Pulmonary artery endothelial cell (primary cell): Measurements from ENCODE around the gene SEL1L2. TPM values are rescaled to one million over a fixed set of nuclear protein-coding genes. Genes with fewer than 3 reads are reported as not detected.

ENCODE experiments used
- DNase-seq: peaks from one replicate; pipeline ENCODE4 v3.0.0-alpha.2; 2011; ENCODE audit warnings: low read depth, low spot score
- total RNA-seq: library from RNA; depleted of rRNA; stranded (reverse); fragments of >200 nt; gene quantifications from 2 replicates; pipeline ENCODE4 v1.2.3, GENCODE V29; 2014

Gene SEL1L2
- total RNA-seq, 1 donor from 2014 or later, result not detected

DNA sequence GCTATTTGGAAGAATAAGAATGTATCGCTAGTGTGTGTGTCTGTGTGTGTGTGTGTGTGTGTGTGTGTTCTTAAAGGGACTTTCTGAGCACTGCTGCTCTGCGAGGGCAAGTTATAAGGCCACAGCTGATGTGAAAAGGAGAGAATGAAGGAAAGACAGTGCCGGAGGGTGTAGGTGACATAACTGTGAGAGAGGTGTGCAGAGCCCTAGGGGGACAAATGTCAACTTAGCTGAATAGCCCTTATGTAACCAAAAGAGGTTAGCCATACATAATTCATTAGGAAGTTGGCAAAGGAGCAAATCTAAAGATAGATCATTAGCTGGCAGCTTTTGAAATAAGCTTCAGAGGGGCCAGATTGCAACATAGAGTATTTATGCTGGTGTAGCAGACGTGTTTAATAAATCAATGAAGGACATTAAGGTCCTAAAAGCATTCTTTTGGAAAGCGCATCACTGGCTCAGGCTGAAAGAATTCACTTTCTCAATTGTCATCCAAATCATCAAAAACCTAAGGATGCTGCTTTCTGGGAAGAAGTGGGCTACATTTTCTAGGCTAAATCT lies 124.5 kb downstream of the SEL1L2 start:
- DNase-seq, result no peak

DNA sequence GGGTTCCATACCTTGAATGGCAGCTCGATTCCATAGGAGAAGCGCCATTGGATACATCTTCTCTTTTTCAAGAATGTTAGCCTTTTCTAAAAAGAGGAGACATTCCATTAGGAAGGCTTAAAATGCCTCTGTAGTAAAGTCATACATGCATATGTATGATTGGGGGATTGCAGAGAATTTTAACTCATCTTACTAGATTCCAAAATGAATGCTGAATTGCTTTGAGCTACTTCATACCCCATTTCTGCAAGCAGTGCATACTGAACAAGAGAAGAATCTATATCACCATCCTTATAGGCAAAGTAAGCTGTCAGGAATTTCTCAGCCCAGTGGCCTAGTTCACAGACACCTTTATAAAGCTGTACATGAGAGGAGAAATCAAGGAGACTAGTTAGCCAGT lies 125.3 kb downstream of the SEL1L2 start:
- no peak for DNase-seq

DNA sequence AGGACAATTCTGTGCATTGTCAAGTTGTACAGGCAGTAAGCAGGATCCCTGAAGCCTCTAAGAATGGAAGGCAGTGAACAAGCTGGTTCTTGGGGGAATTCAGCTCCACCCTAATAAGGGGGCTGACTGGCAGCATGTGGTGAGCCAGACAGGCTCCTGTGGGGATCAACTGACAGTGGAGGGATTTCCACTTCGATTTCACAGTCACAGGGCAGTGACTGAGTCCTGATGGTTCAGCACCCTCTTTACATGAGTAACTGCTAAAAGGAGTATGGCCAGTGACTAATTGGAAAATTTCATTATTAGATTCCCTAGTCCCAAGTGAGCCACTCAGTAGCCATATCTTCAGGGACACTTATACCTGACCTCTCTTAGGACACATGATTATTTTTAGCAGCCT lies 127.2 kb downstream of the SEL1L2 start:
- DNase-seq, result no peak

DNA sequence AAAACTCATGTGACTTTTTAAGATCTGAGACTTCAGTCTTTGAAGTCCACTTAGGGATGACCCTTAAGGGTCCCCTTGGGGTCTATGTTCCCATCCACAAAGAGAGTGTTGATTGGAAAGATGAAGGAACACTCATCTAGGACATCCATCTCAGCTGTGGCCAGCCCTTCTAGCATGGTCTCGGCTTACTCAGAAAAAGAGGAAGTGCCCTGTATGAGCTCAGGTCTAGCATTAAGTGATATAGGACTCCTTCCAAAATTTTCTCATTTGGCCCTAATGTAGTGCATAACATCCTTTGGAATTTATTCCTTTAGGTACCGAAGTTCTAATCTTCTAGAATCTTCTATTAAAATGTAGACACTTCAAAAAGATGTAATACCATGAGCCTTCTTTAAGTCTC lies 128.2 kb downstream of the SEL1L2 start:
- DNase-seq, result no peak

DNA sequence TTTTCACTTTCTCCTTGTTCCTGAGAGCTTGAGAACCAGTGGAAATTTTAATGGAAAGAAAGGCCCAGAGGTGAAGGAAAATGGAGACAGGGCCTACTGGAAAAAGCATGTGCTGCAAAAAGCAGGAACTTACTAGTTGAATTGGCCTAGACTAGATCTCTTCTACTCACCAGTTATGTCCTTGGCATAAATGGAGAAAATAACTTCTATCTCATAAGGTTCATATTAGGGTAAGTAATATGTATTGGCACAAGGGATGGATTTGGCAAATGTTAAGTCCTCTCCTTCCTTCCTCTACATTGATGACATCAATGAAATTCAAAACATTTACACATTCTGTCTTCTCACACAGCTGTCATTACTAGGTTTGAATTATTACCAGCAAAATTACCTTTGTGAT lies 131.5 kb downstream of the SEL1L2 start:
- DNase-seq, result no peak

DNA sequence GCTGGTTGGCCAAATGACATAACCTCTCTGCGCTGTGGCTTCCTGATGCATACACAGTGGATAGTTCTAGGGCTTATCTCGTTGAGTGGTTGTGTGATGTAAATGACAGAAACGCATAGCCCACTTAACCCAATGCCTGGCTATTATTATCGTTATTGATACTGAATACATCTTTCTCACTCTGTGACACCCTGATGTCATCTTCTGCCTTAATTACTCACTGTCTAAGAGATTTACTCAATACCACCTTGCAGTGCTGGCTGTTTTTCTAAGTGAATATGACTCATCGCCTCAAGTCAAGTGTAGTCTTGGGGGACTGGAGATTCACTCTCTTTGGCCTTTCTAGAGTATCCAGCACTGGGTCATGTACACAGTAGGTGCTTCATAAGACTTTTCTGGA lies 132.0 kb downstream of the SEL1L2 start:
- DNase-seq, result no peak

DNA sequence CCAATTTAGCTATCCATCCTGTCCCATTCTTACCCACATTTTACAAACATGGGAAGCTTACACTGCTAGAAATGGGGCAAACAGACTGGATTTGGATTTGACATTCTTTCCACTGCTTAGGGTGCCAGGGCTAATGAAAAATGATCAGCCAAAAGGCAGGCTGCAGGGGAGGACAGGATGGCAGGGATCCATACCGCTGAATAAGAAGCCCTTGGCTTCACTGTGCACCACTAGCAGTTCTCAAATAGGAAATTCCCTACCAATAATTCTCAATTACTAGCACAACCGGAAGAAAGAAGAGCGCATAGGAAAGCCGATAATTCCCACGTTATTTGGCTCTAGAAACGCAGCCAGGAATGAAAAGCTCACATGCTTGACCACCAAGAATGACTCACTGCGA lies 132.5 kb downstream of the SEL1L2 start:
- DNase-seq, result no peak

DNA sequence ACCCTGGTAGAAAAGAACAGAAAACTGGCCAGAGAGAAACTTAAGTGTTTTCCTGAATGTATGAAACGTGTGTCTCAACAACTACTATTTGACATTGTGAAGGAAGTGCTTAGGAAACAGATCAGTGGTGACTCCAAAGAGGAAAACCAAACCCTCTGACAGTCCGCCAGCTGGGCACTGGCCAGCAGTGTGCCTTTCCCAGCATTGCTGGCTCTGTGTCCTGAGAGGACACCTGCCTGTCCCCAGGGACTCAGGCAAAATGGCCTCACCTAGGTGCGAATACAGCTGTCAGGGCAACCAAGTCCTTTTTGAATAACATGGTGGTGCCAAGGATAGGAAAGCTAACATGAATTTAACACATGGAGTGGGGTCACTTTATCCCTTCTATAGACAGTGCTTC lies 133.1 kb downstream of the SEL1L2 start:
- DNase-seq, result no peak

DNA sequence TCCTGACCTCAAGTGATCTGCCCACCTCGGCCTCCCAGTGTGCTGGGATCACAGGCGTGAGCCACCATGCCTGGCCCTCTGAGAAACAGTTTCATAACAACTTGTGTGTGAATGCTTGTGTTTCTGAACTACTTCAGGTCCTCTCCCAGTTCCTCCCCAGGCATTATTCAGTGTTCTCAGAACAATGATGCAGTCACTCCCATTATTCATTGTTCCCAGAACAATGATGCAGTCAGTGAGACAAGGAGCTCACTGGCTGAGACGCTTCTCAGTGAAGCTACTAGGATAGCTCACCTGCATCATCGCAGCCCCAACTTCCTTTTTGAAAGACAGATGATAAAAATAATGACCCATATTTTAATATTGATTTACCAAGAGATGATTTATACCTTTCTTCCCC lies 134.1 kb downstream of the SEL1L2 start:
- no peak for DNase-seq

DNA sequence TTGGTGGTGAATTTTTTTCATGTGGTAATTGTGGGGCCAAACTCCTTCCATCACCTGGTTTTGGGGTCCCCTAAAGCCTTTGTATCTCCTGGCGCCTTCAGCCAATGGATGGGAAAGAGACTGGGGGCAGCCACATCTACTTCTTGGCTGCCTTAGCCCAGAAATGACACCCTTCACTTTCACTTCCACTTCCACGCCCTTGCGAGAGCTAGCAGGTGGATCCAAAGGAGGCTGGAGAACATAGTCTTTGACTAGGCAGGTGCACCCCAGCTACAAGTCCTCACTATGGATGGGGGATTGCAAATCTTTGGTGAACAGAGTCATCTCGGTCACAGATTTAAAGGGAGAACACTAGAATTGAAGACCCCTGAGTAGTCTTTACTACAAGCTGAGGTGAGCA lies 134.8 kb downstream of the SEL1L2 start:
- no peak for DNase-seq

DNA sequence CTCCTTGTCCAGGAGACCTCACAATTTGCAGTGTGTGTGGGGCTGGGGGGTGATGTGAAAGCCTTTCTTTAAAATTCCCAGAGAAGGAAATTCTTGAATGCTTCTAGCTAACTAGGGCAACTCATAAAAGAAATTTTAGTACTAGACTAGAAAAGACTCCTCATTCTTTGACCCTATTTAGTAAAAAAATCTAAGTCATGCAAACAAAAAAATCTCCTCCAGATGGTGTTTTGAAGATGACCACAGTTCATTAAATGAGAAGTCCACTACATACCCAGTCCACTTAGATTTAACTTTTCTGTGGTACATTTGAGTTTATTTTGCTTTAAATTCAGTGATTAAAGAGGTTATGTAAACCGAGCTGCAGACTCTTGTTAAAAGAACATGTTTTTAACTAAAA lies 138.1 kb downstream of the SEL1L2 start:
- no peak for DNase-seq

DNA sequence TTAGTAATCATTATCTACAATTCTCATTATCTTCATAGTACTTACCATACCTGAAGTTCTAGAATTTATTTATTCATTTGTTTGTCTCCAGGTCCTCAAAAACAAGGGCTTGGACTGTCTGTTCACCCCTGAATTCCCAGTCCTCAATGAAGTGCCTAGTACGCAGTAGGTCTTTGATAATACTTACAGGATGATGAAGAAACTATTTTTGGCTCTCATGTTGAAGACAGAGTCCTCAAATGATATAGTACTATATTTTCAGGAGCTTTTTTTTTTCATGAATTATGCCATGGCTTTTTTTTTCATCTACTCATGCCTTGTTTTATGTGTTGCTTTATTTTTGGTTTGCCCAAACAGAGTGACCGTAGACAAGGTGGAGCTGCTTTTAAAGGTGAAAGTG lies 139.1 kb downstream of the SEL1L2 start:
- no peak for DNase-seq

DNA sequence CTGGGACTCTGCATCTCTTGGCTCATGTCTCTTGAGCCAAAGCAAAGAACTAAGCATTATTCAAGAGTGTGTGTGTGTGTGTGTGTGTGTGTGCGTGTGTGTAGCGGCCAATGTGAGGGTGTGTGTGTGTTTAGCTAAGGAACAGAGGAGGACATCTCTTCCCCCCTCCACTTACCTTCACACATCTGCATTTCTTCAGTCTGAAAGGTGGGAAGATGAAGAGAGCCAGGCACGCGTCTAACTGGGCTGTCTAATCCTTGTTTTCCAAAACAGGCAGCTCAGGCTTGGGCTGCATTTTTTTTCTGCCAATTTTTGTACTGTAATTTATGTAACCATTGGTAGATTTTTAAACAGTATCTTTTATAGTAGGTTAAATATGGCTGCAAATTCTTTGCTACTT lies 146.1 kb downstream of the SEL1L2 start:
- DNase-seq, result no peak

DNA sequence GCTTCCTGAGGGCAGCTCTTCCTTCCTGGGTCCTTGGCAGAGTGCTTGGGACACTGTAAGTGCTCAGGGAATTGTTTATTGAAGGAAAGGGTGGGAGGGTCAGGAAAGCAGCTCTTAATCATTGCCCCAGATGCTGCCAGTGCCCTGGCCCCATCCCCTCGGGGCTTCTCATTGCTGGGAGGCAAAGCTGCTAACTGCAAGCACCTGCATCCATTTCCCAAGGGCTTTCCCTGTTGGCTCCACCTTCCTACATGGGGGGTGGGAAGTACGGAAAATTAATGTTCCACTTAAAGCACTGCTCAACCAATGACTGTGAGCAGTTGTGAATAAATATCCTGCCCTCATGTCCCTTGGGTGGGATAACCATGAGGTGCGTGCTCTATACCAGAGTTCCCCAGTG lies 149.2 kb downstream of the SEL1L2 start:
- DNase-seq, result no peak

DNA sequence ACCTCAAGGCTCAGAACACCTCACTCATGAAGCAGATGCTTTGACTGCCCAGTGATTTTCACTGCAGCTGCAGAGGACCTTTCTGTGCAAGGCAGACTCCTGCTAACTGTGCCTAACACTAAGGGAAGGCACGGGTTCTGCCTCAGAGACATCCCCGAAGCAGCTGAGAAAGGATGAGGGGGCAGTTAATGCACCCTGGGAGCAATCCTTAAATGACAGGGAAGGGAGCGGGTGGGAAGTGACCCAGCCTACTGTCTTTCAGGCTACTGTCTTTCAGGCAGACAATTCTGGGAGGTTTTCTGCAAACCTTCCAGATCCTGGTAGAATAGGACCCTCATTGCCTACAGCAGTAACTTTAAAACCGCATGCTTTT lies 150.3 kb downstream of the SEL1L2 start:
- DNase-seq, result no peak

DNA sequence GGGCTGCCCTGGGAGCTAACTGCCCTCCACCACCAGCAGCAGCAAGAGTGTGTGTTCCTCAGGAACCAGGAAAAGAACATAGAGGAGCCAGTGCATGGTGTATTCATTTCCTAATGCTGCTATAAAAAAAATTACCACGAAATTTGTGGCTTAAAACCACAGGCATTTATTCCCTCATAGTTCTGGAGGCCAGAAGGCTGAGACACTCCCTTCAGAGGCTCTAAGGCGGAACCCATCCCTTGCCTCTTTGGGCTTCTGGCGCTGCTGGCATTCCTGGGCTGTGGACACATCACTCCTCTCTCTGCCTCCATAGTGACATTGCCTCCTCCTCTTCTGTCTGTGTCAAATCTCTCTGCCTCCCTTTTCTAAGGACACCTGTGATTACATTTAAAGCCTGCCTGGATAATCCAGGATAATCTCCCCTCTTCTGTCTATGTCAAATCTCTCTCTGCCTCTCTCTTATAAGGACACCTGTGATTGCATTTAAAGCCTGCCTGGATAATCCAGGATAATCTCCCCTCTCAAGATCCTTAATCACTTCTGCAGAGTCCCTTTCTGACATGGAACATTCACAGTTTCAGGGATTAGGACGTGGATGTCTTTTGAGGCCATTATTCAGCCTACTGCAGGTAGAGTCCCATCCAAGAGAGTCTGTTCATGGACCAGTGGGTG lies 150.9 kb downstream of the SEL1L2 start:
- no peak for DNase-seq

DNA sequence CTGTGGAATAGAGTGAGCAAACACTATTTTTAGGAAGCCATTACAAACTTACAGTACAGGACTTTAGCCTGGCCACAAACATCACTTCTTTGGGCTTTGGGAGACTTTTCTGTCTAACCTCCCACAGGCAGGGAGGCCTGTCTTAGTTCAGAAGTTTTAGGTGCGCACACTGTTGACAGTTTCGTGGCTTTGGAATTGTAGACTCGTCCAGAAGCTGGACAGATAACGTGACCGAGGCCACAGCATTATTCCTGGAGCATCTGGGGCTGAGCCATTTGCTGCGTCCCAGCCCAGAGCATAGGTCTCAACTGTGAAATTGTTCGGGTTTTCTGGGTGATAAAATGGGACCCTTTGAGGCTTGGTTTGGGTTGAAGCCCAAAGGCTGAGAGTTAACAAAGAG lies 151.8 kb downstream of the SEL1L2 start:
- DNase-seq, result no peak

DNA sequence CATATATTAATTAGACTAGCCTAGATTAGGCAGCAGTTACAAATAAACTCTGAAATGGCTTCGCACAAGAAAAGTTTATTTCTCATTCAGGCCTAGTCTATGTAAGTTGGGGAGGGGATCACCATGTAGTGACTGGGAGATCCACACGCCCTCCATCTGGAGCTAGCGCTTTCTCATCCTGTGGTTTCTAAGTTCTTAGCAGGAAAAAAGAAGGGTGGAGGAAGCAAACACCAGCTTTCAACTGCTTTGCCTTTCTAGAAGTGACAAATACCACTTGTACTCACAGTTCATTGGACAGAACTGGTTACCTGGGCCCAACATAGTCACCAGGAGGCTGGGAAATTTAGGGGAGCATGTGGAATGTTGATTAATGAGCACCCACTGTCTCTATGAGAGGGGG lies 158.9 kb downstream of the SEL1L2 start:
- DNase-seq, result no peak

DNA sequence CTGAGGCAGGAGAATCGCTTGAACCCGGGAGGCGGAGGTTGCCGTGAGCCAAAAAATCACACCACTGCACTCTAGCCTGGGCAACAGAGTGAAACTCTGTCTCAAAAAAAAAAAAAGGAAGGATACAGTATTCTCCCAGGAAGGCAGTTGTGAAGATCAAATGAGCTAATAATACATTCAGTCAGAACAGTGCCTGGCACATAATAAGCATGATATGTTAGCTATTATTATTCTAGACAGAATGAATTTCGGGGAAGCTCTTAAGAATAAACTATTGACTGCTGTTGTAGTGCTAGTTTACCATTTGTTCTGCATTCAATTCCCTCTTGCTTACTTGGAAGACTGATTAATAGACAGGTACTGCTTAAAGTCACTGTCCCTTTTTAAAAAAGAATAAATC lies 164.9 kb downstream of the SEL1L2 start:
- no peak for DNase-seq

DNA sequence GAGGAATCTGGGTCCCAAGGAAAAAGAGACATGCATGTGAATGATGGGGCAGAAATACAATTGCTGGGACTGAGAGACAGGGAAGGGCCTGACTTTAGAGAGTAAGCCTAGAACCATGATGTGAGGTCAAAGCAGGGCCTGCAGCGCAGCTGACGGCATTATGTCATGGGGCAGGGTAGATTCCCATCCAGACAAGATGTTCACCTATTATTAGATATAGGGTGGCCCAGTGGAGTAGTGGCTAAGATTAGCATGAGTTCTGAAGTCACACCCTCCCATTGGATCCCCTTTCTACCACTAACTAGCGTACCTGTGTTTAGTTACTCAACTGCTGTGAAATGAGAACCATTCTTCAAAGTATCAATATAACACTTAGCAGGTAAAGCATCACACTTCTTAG lies 166.0 kb downstream of the SEL1L2 start:
- no peak for DNase-seq

DNA sequence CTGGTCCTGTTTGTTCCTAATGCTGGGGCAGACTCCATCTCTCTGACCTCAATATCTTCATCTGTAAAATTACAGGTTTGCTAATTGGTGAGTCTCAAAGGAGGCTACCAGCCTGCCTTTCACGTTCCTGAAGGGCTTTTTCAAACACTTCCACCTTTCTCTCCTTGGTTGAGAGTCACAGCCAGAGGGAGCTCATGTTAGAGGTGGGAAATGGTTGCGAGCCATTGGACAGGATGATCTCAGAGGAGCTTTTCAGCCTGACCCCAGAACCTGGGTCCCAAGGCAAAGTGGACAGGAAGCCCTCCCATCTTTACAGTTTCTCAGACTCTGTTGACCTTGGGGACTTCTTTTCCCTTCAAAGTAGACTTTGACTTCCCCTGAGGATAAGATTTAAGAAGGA lies 168.0 kb downstream of the SEL1L2 start:
- no peak for DNase-seq

DNA sequence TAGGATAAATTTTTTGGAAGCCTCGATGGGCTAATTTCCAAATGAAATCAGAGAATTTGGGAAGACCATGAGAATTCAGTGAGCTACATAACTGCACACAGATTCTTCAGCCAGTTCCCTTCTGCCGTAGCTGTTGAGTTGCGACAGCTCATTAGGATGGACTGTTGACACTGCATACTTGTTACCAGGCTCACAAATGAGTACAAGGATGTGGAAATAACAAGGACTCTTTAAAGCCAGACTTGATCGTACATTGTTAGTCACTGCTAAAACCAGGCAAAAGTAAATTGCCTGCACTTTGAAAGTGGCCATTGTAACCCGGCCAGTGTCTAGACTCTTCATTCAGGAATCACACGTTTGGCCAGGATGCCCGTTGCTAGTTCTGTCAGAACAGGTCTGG lies 168.5 kb downstream of the SEL1L2 start:
- no peak for DNase-seq

DNA sequence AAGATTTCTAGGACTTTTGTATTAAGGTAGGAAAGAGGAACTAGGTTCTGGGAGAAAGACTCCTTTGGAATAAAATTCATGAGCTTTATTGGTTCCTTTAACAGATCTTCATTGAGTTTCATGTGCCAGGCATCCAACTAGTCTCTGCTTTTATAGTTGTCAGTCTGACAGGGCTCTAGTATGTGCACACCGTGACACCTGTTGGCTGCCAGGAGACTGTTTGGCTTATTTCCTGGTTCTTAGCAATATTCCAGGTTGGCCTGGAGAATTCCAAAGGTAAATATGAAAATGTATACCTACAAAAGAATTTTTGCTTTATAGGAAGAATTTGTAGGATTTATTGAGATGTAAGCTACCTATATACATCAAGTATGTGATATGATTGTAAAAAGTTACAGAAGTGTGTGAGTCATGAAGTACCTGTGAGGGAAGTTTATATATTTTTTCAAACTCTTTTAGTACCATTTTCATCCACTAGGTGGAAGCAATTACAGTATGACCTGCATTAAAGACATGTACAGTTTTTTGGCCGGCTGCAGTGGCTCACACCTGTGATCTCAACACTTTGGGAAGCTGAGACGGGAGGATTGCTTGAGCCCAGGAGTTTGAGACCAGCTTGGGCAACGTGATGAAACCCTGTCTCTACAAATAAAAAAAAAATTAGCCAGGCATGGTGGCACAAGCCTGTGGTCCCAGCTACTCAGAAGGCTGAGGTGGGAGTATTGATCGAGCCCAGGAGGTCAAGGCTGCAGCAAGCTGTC lies 170.3 kb downstream of the SEL1L2 start:
- no peak for DNase-seq
